GM21825 (cell line): ENCODE results near the gene CBL.

ENCODE experiments used
- ATAC-seq: cut with Tn5 transposase; IDR thresholded peaks from one replicate; pipeline ENCODE4 v1.9.1; 2021; ENCODE audit warnings: mild to moderate bottlenecking, moderate library complexity; ENCODE audit not compliant: unreplicated experiment

CBL gene

DNA sequence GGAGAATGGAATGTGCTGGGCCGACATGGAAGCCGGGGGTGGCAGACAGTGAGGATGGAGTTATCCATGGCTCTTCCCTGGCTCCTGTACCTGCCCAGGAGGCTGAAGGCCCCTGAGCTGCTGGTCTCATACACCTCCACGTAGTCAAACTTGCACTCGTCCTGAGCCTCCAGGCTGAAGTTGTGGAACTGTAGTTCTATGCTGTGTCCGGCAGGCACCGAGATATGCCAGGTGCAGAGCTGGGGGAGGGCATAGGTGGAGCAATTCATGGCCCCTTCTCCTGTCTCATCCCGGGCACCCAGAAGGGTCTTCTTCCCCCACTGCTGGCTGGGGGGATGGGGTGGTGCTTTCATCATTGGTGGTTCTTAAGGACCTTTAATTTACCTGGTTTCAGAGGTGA lies 137.6 kb downstream of the CBL start:
- no peak for ATAC-seq

DNA sequence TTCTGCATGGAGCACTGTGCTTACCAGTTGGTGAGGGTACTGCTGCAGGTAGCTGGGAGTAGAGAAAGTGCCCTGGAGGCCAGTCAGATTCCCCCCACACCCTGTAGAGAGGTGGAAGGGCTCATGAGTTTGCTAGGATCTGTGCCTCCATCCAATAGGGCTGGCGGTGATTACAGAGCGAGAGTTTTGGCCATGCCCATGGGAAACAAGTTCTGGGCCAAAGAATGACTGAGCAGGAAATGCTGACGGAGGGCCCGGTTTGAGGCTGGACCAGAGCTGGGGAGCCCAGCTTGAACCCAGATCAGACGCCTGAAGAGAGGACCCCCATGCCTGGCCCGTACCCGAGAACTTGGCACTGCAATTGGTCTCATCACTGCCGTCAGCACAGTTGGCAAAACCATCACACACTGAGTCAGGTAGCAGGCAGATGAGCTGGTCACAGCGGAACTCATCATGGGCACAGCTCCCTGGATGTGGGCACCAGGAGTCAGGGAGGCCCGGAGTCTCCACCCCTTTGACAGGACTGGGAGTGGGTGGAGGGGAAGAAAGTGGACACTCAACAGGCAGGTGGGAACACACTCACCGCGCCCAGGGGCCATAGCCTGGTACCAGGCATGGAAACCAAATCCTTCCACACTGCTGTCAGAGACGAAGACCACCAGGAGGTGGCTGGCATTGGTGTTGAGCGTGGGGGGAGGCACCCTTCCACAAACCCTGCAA lies 138.3 kb downstream of the CBL start:
- no peak for ATAC-seq

DNA sequence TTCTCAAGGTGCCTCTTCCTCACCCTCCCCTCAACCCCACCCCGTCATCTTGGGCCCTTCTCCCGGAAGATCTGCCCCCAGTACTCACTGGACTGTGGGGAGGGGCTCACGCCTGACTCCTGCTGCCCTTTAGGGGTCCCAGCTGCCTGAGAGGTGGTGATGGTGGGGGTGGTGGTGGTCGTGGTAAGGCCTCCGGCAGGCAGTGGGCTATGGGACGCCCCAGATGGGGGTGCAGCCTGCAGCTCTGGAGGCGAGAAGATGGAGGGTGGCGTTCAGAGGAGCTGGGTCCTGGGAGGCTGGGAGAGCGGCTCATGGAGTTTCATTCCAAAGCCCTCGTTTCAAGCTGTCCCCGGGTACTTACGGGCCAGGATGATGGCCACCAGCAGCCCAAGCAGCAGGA lies 139.5 kb downstream of the CBL start:
- no peak for ATAC-seq

DNA sequence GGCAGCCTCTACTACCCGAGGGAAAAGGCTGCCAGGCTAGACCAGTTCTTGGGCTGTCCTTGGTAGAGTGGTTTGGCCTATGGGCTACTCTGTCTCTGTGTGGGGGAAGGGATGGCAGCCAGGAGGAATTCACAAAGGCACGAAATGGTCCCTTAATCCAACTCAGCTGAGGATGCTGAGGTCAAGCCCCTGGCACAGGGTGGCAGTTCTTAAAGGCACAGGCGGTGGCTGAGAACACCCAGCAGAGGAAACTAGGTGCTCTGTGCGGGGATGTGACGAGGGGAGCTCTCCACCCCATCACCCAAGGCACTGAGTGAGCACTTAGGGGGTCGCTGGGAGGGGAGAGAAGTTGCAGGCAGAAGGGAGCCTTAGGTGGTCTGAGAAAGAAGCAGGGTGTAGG lies 140.5 kb downstream of the CBL start, which contains the start of gene MFRP:
MFRP (minus strand) TSS at position 101 of the 400 bp plus-strand sequence. CDS start 192 bp downstream, outside the sequence.
- no peak for ATAC-seq

DNA sequence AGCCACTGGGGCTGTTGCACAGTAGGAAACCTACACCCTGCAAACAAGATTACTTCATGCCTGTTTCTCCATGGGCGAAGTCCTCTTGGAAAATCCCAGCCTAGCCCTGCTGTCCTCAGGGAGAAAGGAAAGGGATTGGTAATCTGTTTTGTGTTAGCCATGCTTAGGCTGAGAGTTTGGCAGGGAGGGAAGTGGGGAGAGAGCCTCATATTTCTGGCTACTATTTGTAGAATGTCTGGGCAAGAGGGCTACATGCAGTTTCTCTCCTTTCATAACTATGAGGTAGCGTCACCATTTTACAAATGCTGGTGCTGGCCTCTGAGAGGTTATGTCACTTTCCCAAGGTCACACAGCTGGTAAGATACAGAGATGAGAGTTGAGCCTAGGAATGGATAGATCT lies 141.1 kb downstream of the CBL start:
- no peak for ATAC-seq

DNA sequence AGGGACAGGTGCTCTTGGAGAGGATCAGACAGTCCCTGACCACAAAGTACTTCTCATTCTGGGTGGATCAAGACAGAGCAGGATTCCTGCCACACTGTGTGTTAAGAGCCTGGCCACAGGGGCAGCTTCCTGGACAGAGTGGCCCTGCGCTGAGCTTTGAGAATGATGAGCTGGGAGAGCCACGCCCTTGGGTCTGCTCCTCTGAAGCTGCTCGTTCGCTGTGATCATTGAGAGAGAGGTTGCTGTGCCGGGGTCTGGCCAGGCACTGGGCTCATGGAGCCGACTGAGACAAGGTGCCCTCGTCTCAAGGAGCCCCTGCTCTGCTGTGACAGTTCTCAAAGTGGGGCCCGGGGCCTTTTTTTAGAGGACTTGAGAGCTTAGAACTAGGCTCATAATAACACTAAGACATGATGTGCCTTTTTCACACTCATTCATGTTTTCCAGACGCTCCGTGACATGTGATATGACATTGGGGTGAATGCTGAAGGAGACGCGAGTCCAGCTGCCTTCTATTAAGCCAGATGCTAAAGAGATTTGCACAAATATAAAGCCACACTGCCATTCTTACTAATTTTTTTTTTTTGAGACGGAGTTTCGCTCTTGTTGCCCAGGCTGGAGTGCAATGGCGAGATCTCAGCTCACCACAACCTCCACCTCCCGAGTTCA lies 141.9 kb downstream of the CBL start:
- ATAC-seq: no peak

DNA sequence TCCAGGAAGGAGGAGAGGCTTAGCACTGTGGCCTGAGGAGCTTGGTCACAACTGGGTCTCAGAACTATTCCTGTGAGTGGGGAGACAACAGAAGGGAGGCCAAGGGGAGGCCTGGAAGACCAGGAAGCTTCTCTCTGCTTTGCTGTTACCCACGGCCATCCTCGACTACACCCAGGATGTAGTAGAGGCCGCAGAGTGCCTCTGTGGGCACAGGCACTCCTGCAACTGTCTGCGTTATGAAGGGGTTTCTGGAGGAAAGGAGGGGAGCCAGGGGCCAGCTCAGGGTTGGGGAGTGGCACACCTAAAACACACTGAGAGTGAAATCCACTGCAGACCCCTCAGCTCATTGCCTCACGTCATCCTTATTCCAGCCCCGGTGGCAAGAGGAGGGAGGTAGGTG lies 144.2 kb downstream of the CBL start:
- ATAC-seq: no peak

DNA sequence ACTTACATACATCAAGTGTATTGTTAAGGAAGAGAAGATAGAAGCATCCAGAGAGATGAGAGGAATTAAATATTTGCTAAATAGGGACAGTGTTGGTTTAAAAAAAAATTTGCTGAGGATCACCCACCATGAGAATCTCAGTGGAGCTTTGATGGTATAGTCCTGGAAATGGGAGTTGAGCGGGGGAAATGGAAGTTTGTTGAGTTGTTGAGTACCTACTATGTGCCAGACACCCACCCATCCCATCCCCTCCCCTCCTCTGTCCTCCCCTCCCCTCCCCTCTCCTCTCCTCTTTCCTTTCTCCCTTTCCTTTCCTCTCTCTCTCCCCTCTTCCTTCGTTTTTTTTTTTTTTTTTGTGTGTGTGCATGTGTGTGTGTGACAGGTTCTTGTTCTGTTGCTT lies 145.1 kb downstream of the CBL start:
- no peak for ATAC-seq

DNA sequence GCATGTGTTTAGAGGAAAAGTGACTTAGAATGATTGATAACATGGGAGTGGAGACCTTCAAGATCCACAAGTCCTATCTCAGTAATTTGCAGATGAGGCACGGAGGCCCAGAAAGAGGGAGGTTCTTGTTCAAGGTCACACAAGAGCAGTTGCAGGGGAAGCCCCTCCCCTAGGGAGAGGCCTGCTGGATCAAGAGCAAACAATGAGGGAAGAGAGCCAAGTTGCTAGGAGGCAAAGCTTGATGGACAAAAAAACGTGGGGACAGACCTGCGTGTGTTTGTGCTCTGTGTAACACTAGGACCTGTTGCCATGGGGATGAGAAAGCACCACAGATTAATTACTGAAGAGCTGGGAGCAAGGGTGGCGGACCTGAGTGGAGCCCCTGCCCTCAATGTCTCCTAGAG lies 146.7 kb downstream of the CBL start:
- no peak for ATAC-seq

DNA sequence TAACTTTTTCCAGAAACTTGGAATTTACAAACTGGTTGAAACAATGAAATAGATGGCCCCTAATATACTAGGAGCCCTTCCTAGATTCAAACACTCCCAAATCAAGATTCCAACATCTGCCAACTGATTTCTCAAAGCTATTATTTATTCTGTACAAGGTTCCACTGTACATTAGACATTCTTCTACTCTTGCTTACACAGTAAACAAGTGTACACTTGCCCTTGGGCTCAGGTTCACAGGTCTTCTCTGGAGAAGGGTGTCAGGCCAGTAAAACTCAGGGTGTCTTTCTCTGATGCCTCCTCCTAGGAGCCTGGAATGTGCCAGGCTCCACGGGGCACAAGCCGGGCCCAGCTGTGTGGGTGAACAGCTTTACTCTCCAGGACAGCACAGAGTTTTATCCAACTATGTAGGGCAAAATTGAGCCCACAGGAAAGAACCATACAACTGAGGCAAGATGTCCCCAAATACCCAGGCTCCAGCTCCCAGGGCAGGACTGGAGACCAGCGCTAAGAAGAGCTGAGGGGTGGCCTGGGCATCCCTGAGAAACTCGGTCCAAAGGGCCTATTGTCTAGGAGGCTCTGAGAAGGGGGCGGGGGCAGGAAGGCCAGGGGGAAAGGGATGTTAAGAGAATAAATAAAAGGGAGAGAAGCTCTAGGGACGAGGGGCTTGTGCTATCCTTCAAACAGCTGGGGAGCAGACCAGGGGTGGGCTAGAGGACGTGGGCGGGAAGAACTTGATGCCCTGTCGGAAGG lies 149.1 kb downstream of the CBL start:
- ATAC-seq: no peak

DNA sequence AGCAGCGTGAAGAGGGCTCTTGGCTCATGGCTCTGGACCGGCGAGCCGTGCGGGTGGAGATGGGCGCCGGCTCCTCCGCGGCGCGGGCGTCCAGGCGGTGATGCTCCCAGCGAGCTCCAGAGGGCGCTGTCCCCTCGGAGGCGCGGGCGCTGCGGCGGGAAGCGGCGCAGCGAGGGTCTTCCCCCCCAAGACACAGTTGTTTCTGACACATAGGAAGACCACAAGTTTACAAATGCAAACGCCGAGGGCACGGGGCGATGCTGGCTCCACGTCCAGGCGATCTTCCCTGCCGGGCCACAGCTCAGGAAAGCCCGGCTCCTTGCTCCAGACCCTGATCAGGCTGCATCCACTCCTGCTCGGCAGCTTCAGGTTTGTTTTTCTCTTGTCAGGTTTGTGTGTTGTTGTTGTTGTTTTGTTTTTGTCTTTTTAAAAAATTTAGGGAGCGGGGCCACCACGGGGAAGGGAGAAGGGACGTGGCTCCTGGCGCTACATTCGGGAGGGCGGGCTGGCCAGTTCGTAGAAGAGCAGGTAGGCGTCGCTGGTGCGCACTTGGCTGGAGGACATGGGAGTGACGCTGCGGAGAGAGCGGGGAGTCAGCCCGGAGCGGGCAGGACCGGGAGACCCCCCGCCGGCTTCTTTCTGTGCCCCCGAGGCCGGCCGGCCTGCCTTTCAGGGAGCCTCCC lies 150.4 kb downstream of the CBL start:
- ATAC-seq: peak; percentile 63

DNA sequence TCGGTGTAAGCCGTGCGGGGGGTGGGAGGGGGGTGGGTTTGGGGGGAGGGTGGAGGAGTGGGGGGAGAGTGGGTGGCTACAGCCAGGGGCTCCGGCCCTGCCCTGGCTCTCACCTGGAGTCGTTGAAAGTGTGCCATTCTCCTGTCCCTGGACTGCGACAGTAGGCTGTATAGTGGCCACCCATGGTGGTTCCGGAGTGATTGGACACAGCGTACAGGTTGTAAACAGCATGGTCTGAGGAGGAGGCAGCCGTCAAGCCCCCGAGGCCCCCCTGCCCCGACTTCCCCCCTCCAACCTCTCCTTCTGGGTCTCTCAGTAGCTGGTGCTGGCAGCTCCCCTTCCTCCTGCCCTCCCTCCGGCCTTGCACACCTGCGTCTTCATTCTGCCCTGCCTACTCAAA lies 150.9 kb downstream of the CBL start:
- ATAC-seq: no peak
